ENCODE data around the gene PXMP2.

PXMP2 gene

GRCh38 chr12:132726386-132726785, 39.0 kb downstream of the PXMP2 start:
- H3K4me1 ChIP-seq: no peaks in the 10 kb centered on the region

GRCh38 chr12:132727091-132727794, 39.9 kb downstream of the PXMP2 start:
- TF ChIP-seq CTCF (IDR thresholded peaks at IDR 0.05; ENCODE audit: low read depth, low read length): no peak
- Histone ChIP-seq H3K36me3 (peaks cover 87% of the 10 kb centered on the region), H3K27me3 (no peaks in the 10 kb centered on the region), H3K4me3 (ENCODE audit: low read depth, low read length) (no peak overlapping the region), H3K4me1 (no peaks in the 10 kb centered on the region), H3K9me3 (no peaks in the 10 kb centered on the region)
- DNase-seq: no peak

More at GRCh38 chr12:132726386-132726785, 39.0 kb downstream of the PXMP2 start:
- H3K36me3 ChIP-seq: peaks cover 90% of the 10 kb centered on the region
- no peak for TF ChIP-seq CTCF (IDR thresholded peaks at IDR 0.05; ENCODE audit: low read depth, low read length)
- no peaks in the 10 kb centered on the region for H3K9me3 ChIP-seq
- no peaks in the 10 kb centered on the region for H3K27me3 ChIP-seq
- DNase-seq: no peak
- H3K4me3 ChIP-seq (ENCODE audit: low read depth, low read length): no peak overlapping the region

GRCh38 chr12:132728502-132728901, 41.1 kb downstream of the PXMP2 start:
- H3K27me3 ChIP-seq: no peaks in the 10 kb centered on the region
- no peaks in the 10 kb centered on the region for H3K9me3 ChIP-seq
- no peak overlapping the region for H3K4me3 ChIP-seq (ENCODE audit: low read depth, low read length)
- peaks cover 75% of the 10 kb centered on the region for H3K36me3 ChIP-seq
- no peak for TF ChIP-seq CTCF (IDR thresholded peaks at IDR 0.05; ENCODE audit: low read depth, low read length)
- no peaks in the 10 kb centered on the region for H3K4me1 ChIP-seq
- DNase-seq: no peak

GRCh38 chr12:132729541-132730320, 42.3 kb downstream of the PXMP2 start:
- Histone ChIP-seq H3K9me3 (no peaks in the 10 kb centered on the region), H3K36me3 (peaks cover 74% of the 10 kb centered on the region), H3K27me3 (no peaks in the 10 kb centered on the region), H3K4me3 (ENCODE audit: low read depth, low read length) (no peak overlapping the region), H3K4me1 (no peaks in the 10 kb centered on the region)
- no peak for TF ChIP-seq CTCF (IDR thresholded peaks at IDR 0.05; ENCODE audit: low read depth, low read length)
- no peak for DNase-seq

- Histone ChIP-seq H3K4me3 (ENCODE audit: low read depth, low read length) (no peak overlapping the region), H3K27me3 (no peaks in the 10 kb centered on the region), H3K4me1 (no peaks in the 10 kb centered on the region), H3K9me3 (no peaks in the 10 kb centered on the region), H3K36me3 (peaks cover 74% of the 10 kb centered on the region)
- TF ChIP-seq CTCF (IDR thresholded peaks at IDR 0.05; ENCODE audit: low read depth, low read length): no peak
- no peak for DNase-seq
Measured at GRCh38 chr12:132730353-132730752, 43.0 kb downstream of the PXMP2 start.

- H3K36me3 ChIP-seq: peaks cover 74% of the 10 kb centered on the region
- no peaks in the 10 kb centered on the region for H3K27me3 ChIP-seq
- H3K9me3 ChIP-seq: no peaks in the 10 kb centered on the region
- no peak for TF ChIP-seq CTCF (IDR thresholded peaks at IDR 0.05; ENCODE audit: low read depth, low read length)
- no peak for DNase-seq
- H3K4me1 ChIP-seq: no peaks in the 10 kb centered on the region
- H3K4me3 ChIP-seq (ENCODE audit: low read depth, low read length): no peak overlapping the region
Measured at GRCh38 chr12:132731574-132731973, 44.2 kb downstream of the PXMP2 start.
